MM.1S (cell line): ENCODE results near the gene MLLT1.

Experiments used
- DNase-seq: peaks from one replicate; pipeline ENCODE4 v3.0.0-alpha.2; 2015
- H2AFZ ChIP-seq: fragments of 300-600 bp; sonication (generic); 2 replicates; pipeline ENCODE4 v1.6.0; 2016; ENCODE audit warnings: antibody characterized with exemption, low read length
- H3F3A ChIP-seq: fragments of 300-600 bp; sonication (generic); 2 replicates; pipeline ENCODE4 v1.6.1; 2016; ENCODE audit warnings: mild to moderate bottlenecking, antibody characterized with exemption, low read length, moderate library complexity, mixed read lengths; ENCODE audit not compliant: insufficient read depth
- H3K27ac ChIP-seq: fragments of 300-600 bp; sonication (generic); 2 replicates; pipeline ENCODE4 v1.5.1; 2016; ENCODE audit warnings: mild to moderate bottlenecking, low read length
- H3K27me3 ChIP-seq: fragments of 300-600 bp; sonication (generic); replicated peaks from 2 replicates; pipeline ENCODE4 v1.6.0; 2016; ENCODE audit warnings: low read length; ENCODE audit not compliant: insufficient read depth
- H3K36me3 ChIP-seq: fragments of 300-600 bp; sonication (generic); replicated peaks from 2 replicates; pipeline ENCODE4 v1.6.1; 2016; ENCODE audit warnings: mild to moderate bottlenecking, low read length, mixed read lengths; ENCODE audit not compliant: insufficient read depth
- H3K4me1 ChIP-seq: fragments of 300-600 bp; sonication (generic); 2 replicates; pipeline ENCODE4 v1.6.1; 2016; ENCODE audit warnings: low read length, mixed read lengths
- H3K4me2 ChIP-seq: fragments of 300-600 bp; sonication (generic); 2 replicates; pipeline ENCODE4 v1.6.0; 2016; ENCODE audit warnings: low read depth, low read length
- H3K4me3 ChIP-seq: fragments of 300-600 bp; sonication (generic); 2 replicates; pipeline ENCODE4 v1.5.1; 2016; ENCODE audit warnings: low read length, mixed read lengths
- H3K79me2 ChIP-seq: fragments of 300-600 bp; sonication (generic); 2 replicates; pipeline ENCODE4 v1.6.1; 2016; ENCODE audit warnings: mixed run types, low read length, mixed read lengths
- H3K9ac ChIP-seq: fragments of 300-600 bp; sonication (generic); 2 replicates; pipeline ENCODE4 v1.6.1; 2016; ENCODE audit warnings: low read length, mixed read lengths
- H3K9me2 ChIP-seq: fragments of 300-600 bp; sonication (generic); replicated peaks from 2 replicates; pipeline ENCODE4 v1.6.1; 2016; ENCODE audit warnings: mild to moderate bottlenecking, low read length, mixed read lengths; ENCODE audit not compliant: insufficient read depth
- H3K9me3 ChIP-seq: fragments of 300-600 bp; sonication (generic); replicated peaks from 2 replicates; pipeline ENCODE4 v1.6.1; 2016; ENCODE audit warnings: mild to moderate bottlenecking, low read length, mixed read lengths; ENCODE audit not compliant: insufficient read depth
- H4K20me1 ChIP-seq: fragments of 300-600 bp; sonication (generic); 2 replicates; pipeline ENCODE4 v1.6.1; 2016; ENCODE audit warnings: mild to moderate bottlenecking, low read length, moderate library complexity, mixed read lengths; ENCODE audit not compliant: insufficient read depth
- CTCF ChIP-seq: fragments of 300-600 bp; sonication (generic); IDR thresholded peaks from 2 replicates; pipeline ENCODE4 v1.5.1; 2016; ENCODE audit warnings: antibody characterized with exemption, low read length, mixed read lengths
- EZH2 ChIP-seq: fragments of 300-600 bp; sonication (generic); optimal IDR thresholded peaks from 2 replicates; pipeline ENCODE3; 2017; ENCODE audit warnings: low read depth, mild to moderate bottlenecking, antibody characterized with exemption, low read length, mixed read lengths
- EZH2phosphoT487 ChIP-seq: fragments of 300-600 bp; sonication (generic); IDR thresholded peaks from 2 replicates; pipeline ENCODE4 v1.6.1; 2018; ENCODE audit warnings: antibody characterized with exemption, low read length

The MLLT1 gene

GRCh38 chr19:6211632-6212402 is 68.0 kb downstream of the MLLT1 start:
- DNase-seq, result no peak
- Histone ChIP-seq H4K20me1 (no peaks in the 10 kb centered on the region), H3K79me2 (no peaks in the 10 kb centered on the region), H3K27me3 (0 out of 2 replicates have a peak, but pooled peaks cover under 1% of the 10 kb centered on the region), H3F3A (no peaks in the 10 kb centered on the region), H3K9me2 (no peaks in the 10 kb centered on the region), H3K9ac (no peak overlapping the region), H3K9me3 (no peaks in the 10 kb centered on the region), H3K36me3 (no peaks in the 10 kb centered on the region), H3K4me2 (no peak overlapping the region), H3K27ac (no peak overlapping the region), H3K4me3 (no peak overlapping the region), H3K4me1 (no peaks in the 10 kb centered on the region), H2AFZ (no peak overlapping the region)
- no peak for TF ChIP-seq CTCF
- TF ChIP-seq EZH2phosphoT487, result no peak
- TF ChIP-seq EZH2, result no peak

DNA sequence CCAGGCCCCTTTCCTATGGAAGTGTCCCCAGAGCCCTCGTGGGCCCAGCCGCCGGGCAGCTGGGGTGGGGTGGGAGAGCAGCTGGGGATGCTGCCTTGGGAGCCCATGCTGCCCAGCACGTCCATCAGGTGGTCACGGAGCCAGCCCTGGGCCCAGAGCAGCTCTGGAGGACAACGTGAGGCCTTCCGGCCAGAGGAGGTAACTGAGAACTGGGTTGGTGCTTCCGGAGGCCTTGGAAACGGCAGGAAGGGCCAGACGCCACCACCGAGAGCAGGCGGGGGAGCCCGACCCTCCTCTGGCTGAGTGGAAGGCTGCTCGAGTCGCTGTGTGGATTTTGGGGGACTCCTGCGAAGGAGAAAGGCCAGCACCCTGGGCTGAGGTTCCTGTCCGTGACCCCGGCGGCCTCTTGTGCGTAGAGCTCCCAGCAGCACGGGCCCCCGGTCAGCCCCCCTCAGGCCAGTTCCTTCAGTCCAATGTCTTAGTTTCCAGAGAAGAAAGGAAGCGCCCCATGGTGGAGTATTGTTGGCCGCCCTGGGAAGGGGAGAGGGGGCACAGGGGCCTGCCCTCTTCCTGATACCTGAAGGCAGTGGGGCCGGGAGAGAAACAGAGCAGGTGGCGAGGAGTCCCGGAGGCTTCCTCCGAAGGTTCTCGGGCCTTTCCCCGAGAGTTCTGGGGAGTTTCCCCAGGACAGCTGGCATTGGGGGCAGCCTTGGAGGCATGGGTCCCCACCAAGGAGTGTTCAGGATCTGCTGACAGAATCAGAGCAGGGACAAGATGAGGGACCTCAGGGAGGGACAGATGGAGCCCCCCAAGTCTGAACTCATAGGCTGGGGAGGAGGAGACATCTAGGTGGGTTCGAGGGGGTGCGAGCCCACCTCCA is 68.8 kb downstream of the MLLT1 start:
- no peak overlapping the region for H3K9ac ChIP-seq

DNA sequence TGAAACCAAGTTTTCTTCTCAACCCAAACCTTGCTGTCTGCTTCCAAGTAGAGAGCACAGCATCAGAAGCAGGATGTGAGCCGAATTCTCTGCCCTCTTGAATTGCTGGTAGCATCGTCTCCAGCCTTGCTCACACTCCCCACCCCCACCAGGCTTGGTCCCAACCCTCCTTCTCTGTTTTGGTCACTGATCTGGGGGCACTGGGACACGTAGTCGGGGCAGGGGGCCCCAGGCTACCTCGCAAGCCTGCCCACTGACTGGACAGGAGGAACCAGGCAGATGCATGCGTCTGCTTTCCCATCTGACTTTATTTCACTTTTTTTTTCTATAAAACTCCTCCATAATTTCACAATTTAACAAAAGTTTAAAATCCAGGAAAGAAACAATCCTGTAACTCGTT is 69.7 kb downstream of the MLLT1 start:
- Histone ChIP-seq H3K79me2 (no peaks in the 10 kb centered on the region), H3K4me2 (no peak overlapping the region), H3K9me3 (no peaks in the 10 kb centered on the region), H3K27ac (no peak overlapping the region), H4K20me1 (no peaks in the 10 kb centered on the region), H2AFZ (no peak overlapping the region), H3K9me2 (no peaks in the 10 kb centered on the region), H3K36me3 (no peaks in the 10 kb centered on the region), H3F3A (no peaks in the 10 kb centered on the region), H3K4me3 (no peak overlapping the region), H3K4me1 (no peaks in the 10 kb centered on the region), H3K9ac (no peak overlapping the region), H3K27me3 (peaks cover 5% of the 10 kb centered on the region; the same call in 1 of the 2 replicates)
- no peak for DNase-seq
- no peak for TF ChIP-seq CTCF
- no peak for TF ChIP-seq EZH2
- TF ChIP-seq EZH2phosphoT487, result no peak

More for the DNA sequence above, 68.8 kb downstream of the MLLT1 start:
- Histone ChIP-seq H3K9me2 (no peaks in the 10 kb centered on the region), H4K20me1 (no peaks in the 10 kb centered on the region), H3F3A (no peaks in the 10 kb centered on the region), H2AFZ (no peak overlapping the region), H3K36me3 (no peaks in the 10 kb centered on the region), H3K27me3 (peaks cover 5% of the 10 kb centered on the region; the same call in 1 of the 2 replicates), H3K4me3 (no peak overlapping the region), H3K9me3 (no peaks in the 10 kb centered on the region), H3K79me2 (no peaks in the 10 kb centered on the region), H3K27ac (no peak overlapping the region), H3K4me2 (no peak overlapping the region), H3K4me1 (no peaks in the 10 kb centered on the region)
- TF ChIP-seq EZH2phosphoT487 (no peak), EZH2 (no peak), CTCF (no peak)
- no peak for DNase-seq
